Cardiac fibroblast (primary cell): ENCODE measurements around the gene OSGIN1.

Source experiments
- DNase-seq, 2 donors: peaks; one replicate each; pipeline versions ENCODE4 v3.0.0 to v3.0.0-alpha.2; 2010; ENCODE audit warnings: low read depth in 2 of 2
- H3K4me3 ChIP-seq, 2 donors: replicated peaks in 1 of 2; 1 replicate in 1 of 2; 2 replicates in 1 of 2; pipeline ENCODE4 v1.5.1; 2011; ENCODE audit warnings: low read depth in 2 of 2, low read length in 2 of 2, mild to moderate bottlenecking in 2 of 2, moderate library complexity in 1 of 2
- CTCF ChIP-seq: IDR thresholded peaks from one replicate; pipeline ENCODE4 v1.5.1; 2011; ENCODE audit warnings: low read depth, mild to moderate bottlenecking, low read length, inconsistent platforms

The OSGIN1 gene

GRCh38 chr16:83969771-83970429, 16.9 kb downstream of the OSGIN1 start:
- TF ChIP-seq CTCF = no peak
- H3K4me3 ChIP-seq = no peak overlapping the region
- no peak for DNase-seq

- no peak overlapping the region for H3K4me3 ChIP-seq
- no peak for DNase-seq
- TF ChIP-seq CTCF = no peak
These were observed 17.4 kb downstream of the OSGIN1 start for GRCh38 chr16:83970430-83970815.

GRCh38 chr16:83971165-83972130, 18.4 kb downstream of the OSGIN1 start:
- H3K4me3 ChIP-seq = no peak overlapping the region
- no peak for TF ChIP-seq CTCF
- DNase-seq = no peak

- H3K4me3 ChIP-seq = no peak overlapping the region
- no peak for DNase-seq
- no peak for TF ChIP-seq CTCF
These were observed 19.4 kb downstream of the OSGIN1 start for GRCh38 chr16:83972256-83973008.

- DNase-seq = no peak
- no peak for TF ChIP-seq CTCF
- no peak overlapping the region for H3K4me3 ChIP-seq
These were observed 20.0 kb downstream of the OSGIN1 start for GRCh38 chr16:83973077-83973476.

GRCh38 chr16:83973581-83974385, 20.7 kb downstream of the OSGIN1 start:
- no peak for DNase-seq
- no peak overlapping the region for H3K4me3 ChIP-seq
- TF ChIP-seq CTCF = no peak
